ENCODE data around the gene POU4F1.

The POU4F1 gene

DNA sequence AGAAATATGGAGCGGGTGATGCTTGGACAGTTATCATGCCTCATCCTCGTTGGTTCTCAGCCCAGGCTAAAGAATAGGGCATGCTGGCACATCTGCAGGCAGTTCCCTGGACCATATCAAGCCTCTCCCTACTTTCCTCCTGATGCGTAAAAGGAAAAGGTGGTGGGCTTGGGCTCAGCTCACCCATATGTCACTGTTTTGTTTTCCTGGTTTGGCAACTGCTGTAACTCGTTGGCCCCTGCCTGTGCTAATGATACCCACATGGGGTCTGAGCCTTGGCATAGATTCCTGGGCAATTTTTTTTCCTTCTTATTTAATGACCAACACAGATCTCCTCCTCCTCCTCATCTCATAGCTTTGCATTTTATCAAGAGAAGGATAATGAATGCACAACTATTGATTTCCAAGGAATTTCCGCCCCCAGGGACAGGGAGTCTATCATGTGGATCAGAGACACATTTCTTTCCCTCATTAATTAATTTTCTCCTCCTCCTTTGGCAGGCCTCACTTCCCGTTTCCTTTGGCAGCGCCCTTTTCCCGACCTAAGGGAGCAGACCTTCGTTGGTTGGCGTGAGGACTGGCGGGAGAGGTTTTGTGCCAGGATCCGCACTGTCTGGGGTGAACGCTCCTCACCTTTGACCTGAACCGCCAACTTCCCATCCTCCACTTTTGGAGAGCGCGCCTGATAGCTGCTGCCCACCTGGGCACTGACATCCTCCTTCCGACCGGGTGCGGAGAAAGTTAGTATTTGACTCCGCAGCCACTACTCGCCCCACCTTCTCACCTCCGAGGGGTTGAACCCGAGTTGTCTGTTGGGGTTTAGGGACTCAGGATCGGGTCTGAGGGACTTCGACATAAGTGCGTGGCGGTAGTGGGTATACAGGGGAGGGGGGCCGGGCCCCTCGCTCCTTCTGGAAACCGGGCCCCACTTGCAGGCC, 3.4 kb upstream of the POU4F1 start:
- TF ChIP-seq, protein P1, sequence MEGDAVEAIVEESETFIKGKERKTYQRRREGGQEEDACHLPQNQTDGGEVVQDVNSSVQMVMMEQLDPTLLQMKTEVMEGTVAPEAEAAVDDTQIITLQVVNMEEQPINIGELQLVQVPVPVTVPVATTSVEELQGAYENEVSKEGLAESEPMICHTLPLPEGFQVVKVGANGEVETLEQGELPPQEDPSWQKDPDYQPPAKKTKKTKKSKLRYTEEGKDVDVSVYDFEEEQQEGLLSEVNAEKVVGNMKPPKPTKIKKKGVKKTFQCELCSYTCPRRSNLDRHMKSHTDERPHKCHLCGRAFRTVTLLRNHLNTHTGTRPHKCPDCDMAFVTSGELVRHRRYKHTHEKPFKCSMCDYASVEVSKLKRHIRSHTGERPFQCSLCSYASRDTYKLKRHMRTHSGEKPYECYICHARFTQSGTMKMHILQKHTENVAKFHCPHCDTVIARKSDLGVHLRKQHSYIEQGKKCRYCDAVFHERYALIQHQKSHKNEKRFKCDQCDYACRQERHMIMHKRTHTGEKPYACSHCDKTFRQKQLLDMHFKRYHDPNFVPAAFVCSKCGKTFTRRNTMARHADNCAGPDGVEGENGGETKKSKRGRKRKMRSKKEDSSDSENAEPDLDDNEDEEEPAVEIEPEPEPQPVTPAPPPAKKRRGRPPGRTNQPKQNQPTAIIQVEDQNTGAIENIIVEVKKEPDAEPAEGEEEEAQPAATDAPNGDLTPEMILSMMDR (conservative IDR thresholded peaks at IDR 0.05; ENCODE audit: low read depth, low read length): no peak
- no peak for DNase-seq (ENCODE audit: low read depth)
- no peak overlapping the region for H3K4me3 ChIP-seq (ENCODE audit: low read depth, low read length)

DNA sequence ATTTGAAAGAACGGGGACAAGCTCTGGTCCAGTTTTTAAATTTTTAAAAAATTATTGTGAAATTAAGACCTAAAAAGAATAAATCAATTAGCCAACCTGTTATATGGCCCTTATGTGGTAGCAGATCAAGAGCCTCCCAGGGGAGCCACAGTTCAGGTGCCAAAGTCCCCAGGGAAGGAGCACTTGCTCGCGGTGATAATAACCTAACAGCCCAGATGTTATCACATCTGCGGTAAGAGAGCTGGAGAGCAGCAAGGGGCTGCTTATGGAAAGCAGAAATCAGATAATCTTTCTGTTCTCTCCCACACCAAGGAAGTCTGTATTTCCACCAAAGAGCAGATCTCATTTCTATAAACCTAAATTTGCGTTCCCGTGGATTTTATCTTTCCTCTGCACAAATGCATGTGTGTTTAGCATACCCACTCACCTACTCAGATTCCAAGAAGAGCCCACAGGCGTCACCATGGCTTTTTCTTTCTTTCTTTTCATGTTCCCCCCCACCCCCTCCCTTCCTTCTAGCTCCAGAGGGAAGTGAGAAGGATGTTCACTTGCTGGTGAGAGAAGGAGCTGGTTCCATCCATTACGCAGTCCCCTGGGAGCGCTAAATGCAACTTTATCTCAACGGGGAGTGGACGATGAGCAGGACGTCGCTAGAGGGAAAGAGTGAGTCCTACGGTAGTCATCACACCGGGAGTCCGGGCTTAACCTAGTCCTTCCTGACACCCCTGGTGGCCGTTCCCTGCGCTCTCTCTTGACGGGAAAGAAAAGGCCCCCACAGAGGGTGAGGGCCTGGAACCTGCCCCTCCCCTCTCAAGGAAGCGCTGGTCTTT, 1.6 kb upstream of the POU4F1 start:
- TF ChIP-seq, protein P1 (conservative IDR thresholded peaks at IDR 0.05; ENCODE audit: low read depth, low read length): no peak
- H3K4me3 ChIP-seq (ENCODE audit: low read depth, low read length): no peak overlapping the region
- no peak for DNase-seq (ENCODE audit: low read depth)

DNA sequence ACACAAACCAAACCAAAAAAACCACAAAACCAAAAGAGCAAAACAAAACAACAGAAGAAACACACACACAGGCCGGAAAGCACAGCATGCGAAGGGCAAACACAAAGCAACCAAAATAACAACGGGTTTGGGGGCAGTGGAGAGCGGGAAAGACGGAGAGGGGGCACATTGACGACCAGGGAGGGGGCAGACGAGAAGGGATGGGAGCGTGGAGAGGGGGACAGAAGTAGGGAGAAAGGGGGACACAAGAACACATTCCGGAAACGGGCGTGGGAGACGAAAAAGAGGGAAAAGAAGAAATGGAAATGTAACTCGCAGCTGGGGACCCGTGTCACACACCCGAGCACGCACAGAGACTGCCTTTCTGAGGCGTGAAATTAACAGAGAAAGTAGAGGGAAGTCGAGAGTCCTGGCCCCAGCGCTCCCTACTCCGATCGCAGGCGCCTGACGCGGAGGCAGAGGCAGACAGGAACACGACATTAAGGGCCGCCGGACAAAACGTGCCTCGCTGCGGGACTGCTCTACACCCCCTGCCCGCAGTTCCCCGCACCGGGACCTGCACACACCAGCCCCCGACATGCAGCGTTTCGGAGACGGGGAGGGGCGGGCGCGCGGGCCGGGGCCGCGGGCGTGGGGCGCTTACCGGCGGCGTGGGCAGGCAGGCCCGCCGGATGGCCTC, 652 bp downstream of the POU4F1 start:
- DNase-seq (ENCODE audit: low read depth): no peak
- TF ChIP-seq, protein P1 (conservative IDR thresholded peaks at IDR 0.05; ENCODE audit: low read depth, low read length): no peak
- H3K4me3 ChIP-seq (ENCODE audit: low read depth, low read length): no peak overlapping the region

DNA sequence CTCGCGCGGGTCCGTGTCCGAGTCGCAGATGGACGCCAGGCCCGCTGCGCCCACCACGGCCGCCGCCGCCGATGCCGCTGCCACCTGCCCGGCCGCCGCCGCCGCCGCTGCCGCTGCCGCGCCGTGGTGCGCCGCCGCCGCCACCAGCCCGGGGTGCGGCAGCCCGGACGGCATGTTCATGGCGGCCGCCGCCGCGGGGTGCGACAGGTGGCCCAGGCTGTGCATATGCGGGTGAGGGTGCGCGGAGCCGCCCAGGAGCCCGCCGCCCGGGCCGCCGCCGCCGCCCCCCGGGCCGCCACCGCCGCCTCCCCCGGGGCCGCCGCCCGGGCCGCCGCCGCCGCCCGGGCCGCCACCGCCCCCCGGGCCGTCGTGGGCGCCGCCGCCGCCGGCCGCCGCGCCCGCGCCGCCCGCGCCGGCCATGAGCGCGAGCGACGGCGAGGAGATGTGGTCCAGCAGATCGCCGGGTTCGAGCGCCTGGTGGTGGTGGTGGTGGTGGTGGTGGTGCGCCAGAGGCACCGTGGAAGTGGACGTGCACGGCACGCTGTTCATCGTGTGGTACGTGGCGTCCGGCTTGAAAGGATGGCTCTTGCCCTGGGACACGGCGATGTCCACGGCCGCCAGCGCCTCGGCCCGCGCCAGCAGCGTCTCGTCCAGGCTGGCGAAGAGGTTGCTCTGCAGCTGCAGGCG, 1.3 kb downstream of the POU4F1 start:
- no peak for DNase-seq (ENCODE audit: low read depth)
- TF ChIP-seq, protein P1 (conservative IDR thresholded peaks at IDR 0.05; ENCODE audit: low read depth, low read length): no peak
- no peak overlapping the region for H3K4me3 ChIP-seq (ENCODE audit: low read depth, low read length)

DNA sequence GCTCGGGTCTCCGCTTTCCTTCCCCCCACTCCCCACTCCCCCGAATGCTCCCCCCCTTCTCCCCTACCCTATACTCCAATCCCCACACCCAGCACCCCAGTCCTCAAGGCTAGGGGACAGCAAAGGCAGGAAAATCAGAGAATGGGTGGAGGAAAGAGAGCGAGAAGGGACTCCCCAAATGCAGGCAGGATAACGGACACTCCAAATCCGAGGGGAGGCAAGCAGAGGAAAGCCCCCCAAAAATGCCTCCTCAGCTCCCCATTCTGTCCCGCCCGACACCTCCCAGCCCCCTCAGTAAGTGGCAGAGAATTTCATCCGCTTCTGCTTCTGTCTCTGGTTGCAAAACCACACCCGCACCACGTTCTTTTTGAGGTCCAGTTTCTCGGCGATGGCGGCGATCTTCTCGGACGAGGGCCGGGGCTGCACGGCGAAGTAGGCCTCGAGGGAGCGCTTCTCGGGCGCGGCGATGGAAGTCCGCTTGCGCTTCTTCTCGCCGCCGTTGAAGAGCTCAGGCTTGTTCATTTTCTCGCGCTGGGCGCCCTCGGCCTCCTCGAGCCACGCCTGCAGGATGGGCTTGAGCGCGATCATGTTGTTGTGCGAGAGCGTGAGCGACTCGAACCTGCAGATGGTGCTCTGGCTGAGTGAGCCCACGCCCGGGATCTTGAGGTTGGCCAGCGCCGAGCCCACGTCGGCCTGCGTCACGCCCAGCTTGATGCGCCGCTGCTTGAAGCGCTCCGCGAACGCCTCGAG, 2.1 kb downstream of the POU4F1 start:
- no peak overlapping the region for H3K4me3 ChIP-seq (ENCODE audit: low read depth, low read length)
- TF ChIP-seq, protein P1 (conservative IDR thresholded peaks at IDR 0.05; ENCODE audit: low read depth, low read length): no peak
- DNase-seq (ENCODE audit: low read depth): no peak

All from choroid plexus epithelial cell (primary cell).